ENCODE data around the gene HNRNPUL2.

DNA sequence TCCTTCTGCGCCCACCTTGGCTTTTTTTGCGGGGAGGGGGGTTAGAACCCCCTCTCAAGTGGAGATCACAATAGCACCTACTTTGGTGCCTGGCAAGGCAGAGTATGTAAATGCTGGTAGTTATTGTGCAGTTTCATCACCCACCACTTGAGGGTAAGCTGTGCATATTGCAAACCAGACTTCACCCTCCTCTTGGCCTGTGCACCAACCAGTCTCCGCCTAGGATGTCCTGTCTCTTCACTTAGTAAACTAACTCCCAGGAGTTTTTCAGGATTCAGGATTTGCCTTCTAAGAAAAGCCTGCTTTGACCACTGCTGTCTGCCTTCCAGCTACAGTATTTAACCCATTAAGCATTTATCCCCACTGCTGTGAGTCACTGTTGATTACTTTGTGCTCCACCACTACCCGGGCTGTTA, 46.4 kb downstream of the HNRNPUL2 start:
- TF ChIP-seq, protein P1, sequence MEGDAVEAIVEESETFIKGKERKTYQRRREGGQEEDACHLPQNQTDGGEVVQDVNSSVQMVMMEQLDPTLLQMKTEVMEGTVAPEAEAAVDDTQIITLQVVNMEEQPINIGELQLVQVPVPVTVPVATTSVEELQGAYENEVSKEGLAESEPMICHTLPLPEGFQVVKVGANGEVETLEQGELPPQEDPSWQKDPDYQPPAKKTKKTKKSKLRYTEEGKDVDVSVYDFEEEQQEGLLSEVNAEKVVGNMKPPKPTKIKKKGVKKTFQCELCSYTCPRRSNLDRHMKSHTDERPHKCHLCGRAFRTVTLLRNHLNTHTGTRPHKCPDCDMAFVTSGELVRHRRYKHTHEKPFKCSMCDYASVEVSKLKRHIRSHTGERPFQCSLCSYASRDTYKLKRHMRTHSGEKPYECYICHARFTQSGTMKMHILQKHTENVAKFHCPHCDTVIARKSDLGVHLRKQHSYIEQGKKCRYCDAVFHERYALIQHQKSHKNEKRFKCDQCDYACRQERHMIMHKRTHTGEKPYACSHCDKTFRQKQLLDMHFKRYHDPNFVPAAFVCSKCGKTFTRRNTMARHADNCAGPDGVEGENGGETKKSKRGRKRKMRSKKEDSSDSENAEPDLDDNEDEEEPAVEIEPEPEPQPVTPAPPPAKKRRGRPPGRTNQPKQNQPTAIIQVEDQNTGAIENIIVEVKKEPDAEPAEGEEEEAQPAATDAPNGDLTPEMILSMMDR (IDR thresholded peaks at IDR 0.05; ENCODE audit: insufficient read depth, low read length, poor library complexity, severe bottlenecking): peak; percentile 39
- no peak for TF ChIP-seq EZH2phosphoT487 (conservative IDR thresholded peaks at IDR 0.05; ENCODE audit: low read length)

Data from SU-DHL-6 (cell line).